Raji (cell line): ENCODE data around the gene CFAP410.

Experiments
- POLR2A ChIP-seq: IDR thresholded peaks from 2 replicates; pipeline ENCODE4 v1.6.1; 2011; ENCODE audit warnings: low read depth, low read length, control low read depth; ENCODE audit not compliant: insufficient read depth

Gene CFAP410

DNA sequence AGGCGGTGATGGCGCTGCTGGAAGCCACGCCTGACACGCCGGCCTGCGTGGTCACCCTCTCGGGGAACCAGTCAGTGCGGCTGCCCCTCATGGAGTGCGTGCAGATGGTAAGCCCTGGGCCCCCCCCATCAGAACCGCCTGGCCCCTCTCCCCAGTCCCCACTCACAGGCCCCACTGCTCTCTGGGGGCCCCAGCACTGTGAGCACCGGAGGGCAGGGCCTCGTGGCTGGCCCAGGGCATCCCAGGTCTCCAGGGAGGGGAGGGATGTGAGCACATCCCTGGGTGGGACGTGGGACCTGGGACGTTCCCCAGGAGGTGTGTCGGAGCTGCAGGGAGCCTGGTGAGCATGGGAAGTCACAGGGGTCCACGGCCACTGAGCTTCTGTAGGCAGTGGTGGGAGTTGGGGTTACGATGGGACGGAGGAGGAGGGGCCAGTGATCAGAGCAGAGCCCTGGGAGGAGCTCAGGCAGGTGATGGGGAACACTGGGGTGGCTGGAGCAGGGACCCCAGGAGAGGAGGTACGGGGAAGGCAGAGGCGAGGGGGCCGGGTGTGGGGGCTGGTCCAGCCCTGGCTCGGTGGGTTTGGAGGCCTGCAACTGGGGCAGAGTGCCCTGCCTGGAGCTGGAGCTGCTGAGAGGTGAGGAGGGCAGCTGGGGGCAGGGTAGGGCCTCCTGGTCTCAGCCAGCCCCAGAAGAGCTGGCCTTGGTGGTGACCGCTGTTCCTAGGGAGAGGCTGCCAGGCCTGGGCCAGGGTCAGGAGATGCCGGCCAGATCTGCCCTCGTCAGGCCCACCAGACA, 20.5 kb downstream of the CFAP410 start:
- TF ChIP-seq POLR2A = no peak

DNA sequence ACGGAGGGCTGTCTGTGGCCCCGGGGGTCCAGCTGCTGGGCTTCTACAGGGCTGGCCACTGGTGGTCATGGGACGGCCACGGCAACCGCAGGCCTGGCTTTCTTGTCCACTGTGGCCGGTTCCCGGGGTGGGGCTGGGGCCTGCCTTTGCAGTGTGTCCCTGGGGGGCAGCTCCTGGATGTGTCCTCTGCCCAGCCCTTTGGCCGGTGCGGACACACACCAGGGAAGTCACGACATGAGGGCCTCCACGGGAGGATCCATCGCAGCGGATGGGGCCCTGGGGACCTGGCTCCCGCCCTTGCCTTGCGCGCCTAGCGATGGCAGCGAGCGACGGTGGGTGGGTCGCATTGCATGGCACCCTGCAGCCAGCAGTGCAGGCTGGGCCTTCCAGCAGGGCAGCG, 21.3 kb downstream of the CFAP410 start:
- no peak for TF ChIP-seq POLR2A

DNA sequence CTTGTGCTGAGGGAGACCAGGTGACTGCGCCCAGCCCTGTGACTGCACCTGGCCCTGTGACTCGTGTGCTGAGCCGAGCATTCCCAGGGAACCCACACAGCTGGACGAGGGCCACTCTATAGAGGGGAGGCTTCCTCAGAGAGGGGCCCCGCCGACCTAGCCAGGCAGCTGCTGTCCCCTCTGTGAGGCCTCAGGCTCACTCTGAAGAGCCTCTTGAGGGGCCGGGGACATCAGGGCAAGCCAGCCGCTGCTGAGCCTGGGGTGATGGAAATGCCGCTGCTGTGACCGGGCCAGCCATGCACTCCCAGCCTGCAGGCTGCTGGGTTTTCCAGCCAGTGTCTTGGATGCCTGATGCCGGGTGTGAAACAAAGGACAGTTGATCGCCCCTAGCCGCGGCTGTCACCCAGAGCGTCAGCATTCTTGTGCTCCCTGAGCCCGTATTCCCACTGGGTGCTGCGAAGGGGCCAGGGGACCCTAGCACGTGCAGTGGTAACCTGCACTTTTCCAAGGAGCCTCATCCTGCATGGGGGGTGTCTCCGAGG, 21.9 kb downstream of the CFAP410 start:
- TF ChIP-seq POLR2A = no peak

DNA sequence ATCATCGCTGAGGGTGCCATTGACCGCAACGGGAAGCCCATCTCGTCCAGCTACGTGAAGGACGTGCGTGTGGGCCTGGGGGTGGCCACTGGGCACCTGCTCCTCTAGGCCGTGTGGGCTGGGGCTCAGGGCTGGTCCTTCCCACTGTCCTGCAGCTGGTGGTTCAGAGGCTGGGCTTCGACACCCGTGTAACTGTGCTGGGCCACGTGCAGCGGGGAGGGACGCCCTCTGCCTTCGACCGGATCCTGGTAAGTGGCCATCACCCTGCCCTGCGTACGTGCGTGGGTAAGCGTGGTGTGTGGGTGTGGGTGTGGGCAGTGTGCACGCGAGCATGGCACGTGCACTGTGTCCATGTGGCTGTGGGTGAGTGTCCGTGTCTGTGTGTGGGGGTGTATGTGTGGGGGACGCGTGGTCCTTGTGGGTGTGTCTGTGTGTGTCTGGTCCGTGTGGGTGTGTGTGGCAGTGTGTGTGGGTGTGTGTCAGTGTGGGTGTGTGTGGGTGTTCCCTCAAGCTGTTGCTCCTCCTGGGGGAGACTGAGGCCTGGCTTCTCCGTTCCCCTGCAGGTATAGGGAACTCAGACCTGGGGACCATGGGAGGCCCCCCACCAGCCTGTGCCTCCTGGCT, 22.8 kb downstream of the CFAP410 start:
- TF ChIP-seq POLR2A = no peak

DNA sequence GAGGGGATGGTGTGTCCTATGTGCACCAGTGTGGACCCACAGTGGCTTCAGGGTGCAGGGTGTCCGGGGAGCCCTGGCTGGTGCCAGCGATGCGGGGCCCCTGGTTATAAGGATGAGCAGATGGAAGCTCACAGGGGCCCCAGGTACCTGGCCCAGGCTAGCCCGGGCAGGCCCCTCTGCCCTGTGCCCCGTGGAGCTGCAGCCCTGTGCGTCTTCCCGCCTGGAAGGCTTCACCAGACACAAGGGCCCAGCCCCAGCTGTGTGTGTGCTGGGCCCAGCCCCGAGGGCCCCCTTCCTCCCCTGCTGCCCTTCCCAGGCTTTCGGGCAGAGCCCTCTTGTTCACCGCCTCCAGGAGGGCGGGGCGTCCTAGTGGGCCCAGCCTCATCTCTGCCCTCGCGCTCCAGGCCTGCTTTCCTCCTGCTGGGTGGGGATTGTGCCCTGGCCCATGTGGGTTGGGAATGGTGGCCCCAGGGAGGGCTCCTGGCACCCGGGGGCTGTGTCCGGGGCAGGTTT, 23.4 kb downstream of the CFAP410 start:
- no peak for TF ChIP-seq POLR2A

DNA sequence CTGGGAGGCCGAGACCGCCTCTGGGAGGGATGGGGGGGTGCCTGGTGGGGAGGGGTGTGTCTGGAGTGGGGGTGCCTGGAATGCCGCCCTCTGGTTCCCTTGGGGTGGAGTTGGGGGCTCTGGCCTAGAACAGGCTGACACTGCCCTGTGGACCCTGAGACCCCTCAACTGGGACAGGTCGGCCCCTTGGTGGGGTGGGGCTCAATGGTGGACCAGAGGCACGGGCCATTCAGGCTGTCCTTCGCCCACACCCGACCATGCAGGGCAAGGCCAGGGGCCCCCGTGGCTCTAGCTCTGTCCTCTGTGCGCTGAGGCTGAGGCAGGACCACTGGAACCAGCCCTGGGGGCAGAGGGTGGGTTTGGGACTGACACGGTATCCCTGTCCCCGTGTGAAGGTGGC, 24.6 kb downstream of the CFAP410 start:
- no peak for TF ChIP-seq POLR2A

DNA sequence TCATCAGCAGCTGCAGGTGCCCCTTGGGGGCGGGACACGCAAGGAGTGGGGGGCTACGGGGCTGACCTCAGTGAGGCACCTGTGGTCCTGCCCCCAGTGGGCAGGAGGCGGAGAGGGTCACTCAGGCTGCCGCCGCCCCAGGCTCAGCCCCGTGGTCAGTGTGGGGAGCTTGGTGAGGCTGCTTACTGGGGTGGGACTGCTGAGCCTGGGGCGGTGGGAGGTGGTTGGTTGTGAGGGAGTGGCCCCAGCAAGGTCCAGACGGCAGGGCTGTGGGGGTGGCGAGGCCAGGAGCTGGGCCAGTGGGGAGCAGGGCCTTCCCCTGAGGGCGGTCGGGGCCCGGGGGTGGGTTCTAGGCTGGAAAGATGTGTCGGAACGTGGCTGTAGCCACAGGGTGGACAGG, 25.1 kb downstream of the CFAP410 start:
- TF ChIP-seq POLR2A = no peak

DNA sequence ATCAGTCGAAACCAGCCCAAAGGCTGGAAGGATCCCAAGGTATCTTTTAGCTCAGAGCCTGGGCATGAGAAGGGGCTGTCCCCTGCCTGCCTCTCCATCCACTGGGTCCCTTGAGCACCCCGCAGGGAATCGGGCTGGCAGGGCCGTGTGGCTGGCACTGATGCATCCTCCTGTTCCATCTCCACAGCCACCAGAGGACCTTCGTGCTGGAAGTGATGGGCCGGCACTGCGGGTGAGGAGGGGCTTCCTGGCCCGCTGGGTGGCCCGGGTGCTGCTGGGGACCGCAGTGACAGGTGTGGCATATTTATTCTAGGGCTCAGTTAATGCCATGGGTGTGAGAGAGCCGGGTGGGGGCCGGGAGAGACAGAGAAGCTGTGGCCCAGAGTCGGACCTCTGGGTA, 25.7 kb downstream of the CFAP410 start:
- TF ChIP-seq POLR2A = no peak

DNA sequence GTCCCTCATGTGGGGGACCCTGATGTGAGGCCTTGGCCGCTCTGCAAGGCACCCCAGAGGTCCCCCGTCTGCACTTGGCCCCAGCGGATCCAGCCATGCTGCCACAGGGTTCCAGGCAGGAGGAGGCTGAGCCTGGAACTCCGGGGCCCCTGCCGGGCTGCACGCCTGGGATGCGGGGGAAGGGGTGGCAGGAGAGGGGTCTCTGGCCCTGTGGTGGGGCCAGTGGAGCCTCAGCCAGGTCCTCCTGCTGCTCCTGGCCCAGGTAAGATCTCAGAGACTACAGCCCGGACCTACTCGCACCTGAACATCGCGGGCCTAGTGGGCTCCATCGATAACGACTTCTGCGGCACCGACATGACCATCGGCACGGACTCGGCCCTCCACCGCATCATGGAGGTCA, 26.5 kb downstream of the CFAP410 start:
- no peak for TF ChIP-seq POLR2A

DNA sequence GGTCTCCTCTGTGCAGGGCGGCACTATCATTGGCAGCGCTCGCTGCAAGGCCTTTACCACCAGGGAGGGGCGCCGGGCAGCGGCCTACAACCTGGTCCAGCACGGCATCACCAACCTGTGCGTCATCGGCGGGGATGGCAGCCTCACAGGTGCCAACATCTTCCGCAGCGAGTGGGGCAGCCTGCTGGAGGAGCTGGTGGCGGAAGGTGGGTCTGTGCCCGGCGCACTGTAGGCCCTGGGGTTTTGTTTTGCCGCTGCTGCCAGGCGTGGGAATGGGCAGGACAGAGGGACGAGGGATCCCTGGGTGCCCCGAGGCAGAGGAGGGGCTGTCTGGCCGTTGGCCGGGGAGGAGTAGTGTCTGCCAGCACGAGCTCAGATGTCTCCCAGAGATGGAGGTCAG, 27.1 kb downstream of the CFAP410 start:
- no peak for TF ChIP-seq POLR2A

DNA sequence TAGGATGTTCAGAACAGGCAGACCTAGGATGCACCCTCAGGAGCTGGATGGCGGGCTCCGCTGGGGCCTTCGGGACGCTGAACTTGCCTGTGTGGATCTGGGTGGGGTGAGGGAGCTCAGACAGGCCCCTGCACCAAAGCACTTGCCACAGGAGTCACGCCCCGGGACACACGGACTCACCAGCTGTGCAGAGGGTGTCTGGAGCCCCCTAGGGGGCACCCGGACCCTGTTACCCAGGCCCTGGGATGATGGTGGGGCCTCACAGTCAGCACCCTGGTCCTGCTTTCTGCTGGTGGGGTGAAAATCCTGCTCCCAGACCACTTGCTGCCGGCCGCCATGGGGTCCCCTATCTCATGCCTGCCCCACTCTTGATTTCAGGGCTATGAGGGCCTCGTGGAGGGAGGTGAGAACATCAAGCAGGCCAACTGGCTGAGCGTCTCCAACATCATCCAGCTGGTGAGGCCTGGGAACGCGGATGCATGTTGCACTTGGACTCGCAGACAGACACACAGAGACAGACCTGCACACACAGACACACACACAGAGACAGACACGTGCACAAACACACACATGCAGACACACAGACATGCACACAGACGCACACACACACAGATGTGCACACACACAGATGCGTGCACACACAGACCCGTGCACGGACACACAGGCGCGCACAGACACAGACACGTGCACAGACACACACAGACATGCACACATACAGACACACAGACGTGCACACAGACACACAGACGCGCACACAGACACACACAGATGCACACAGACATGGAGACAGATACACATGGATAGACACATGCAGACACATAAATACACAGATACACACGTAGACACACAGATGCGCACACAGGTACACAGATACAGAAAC, 28.3 kb downstream of the CFAP410 start:
- TF ChIP-seq POLR2A = no peak

DNA sequence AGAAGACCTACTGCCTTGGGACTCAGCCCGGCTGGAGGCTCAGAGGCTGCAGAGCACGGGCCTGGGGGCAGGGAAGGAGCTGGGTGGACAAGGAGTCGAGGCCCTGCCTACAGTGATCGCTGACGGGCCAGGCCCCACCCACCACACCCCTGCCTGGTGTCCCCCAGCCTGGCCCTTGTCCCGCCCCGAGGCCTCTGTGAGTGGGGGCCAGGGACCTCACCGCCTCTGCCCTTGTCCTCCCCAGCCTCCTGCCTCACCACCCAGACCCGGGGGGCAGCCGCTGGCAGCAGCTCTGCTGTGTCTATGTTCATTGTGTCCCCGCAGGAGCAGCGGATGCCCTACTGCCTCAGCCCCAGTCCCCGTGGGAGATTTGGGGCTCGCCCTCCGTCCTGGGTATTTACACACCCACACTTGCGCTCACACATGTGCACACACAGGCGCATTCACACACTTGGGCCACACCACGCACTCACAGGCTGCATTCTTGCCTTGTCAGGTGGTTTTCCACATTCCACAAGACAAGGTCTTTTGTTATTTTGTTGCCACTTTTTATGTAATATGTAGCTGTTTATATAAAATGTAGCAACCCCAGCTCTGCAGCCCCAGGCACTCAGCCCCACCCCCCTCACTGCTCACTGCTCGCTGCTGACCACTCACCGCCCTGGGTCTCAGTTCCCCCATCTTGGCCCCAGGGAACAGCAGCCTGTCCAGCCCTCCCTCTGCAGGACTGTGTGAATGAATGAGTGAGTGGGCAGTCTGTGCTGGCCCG, 32.1 kb downstream of the CFAP410 start:
- no peak for TF ChIP-seq POLR2A

DNA sequence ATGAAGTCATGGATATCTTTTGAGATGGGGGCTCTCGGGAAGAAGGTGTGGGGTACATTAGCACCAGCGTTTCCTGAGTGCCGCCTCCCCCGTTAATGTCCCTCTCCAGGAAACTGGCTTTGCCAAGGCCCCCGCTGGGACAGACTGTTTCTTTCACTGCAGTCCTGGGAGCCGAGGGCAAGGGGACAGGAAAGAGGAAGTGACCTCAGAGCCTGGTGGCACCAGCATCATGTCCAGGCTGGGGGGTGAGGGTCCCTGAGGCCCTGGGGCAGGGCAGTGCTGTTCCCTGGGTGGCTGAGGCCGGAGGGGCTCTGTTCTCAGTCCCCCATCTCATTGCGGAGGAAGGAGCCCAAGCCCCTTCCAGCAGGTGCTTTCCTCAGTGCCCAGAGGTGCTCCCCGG, 33.5 kb downstream of the CFAP410 start:
- no peak for TF ChIP-seq POLR2A

DNA sequence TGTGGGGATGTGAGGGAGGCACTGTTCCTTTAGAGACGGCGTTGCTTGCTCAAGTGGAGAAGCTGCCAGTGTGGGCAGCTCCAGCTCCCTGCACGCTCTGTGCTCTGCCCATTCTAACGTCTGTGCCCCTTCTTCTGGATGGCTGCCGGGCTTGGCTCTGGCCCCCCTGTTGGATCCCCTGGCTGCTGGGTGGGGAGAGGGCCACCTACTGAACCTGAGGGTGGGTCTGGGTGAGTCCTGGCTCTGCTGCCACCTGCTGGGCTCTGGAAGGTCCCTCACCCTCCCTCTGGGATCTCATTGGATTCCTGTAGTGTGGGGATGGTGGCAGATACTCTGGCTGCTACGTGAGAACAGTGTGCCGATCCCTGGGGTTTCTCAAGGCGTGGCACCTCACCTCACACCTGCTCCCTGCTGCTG, 34.3 kb downstream of the CFAP410 start:
- no peak for TF ChIP-seq POLR2A
